Measurements from ENCODE around the gene USP36. TPM values are rescaled to one million over a fixed set of nuclear protein-coding genes. Genes with fewer than 3 reads are reported as not detected.
"Not testable (repeated sequence)": the region's sequence is repeated elsewhere in the genome, so short reads cannot be mapped to it uniquely, and the experiment has no call there.

USP36 gene
- total RNA-seq, 2 donors from 2014 or later: 57.1 to 62.5 TPM

GRCh38 chr17:78753316-78754250, 87.0 kb downstream of the USP36 start:
- Histone ChIP-seq H3K9ac (ENCODE audit: extremely low read depth, low read length, poor library complexity, severe bottlenecking) (no peak overlapping the region), H3K27ac (ENCODE audit: low read depth, low read length) (no peak overlapping the region), H3K36me3 (ENCODE audit: control insufficient read depth, insufficient read depth, low read length) (no peaks in the 10 kb centered on the region), H3K27me3 (ENCODE audit: control insufficient read depth, insufficient read depth, low read length, poor library complexity, severe bottlenecking) (no peaks in the 10 kb centered on the region), H3K9me3 (ENCODE audit: control insufficient read depth, low read length) (no peaks in the 10 kb centered on the region), H3K4me1 (ENCODE audit: control insufficient read depth, insufficient read depth, low read length) (no peaks in the 10 kb centered on the region), H3K4me3 (ENCODE audit: low read length) (no peak overlapping the region)
- Mint-ChIP-seq H3K4me3 (no peak overlapping the region), H3K27ac (no peak overlapping the region), H3K4me1 (peaks cover 4% of the 10 kb centered on the region), H3K27me3 (ENCODE audit: insufficient read depth) (no peaks in the 10 kb centered on the region), H3K9me3 (no peaks in the 10 kb centered on the region), H3K36me3 (ENCODE audit: low read depth) (no peaks in the 10 kb centered on the region)
- no peak for TF ChIP-seq CTCF (conservative IDR thresholded peaks at IDR 0.05)
- no peak for DNase-seq
- 92 to 95% methylated on average over 11 to 13 of the region's 13 CpGs for WGBS, 2 experiments (ENCODE audit: insufficient coverage in 1 of 2, insufficient read length in 1 of 2)

GRCh38 chr17:78751447-78752161, 89.0 kb downstream of the USP36 start:
- H3K9me3 Mint-ChIP-seq: no peaks in the 10 kb centered on the region
- H3K4me1 Mint-ChIP-seq: peaks cover 15% of the 10 kb centered on the region
- Histone ChIP-seq H3K36me3 (ENCODE audit: control insufficient read depth, insufficient read depth, low read length) (no peaks in the 10 kb centered on the region), H3K4me3 (ENCODE audit: low read length) (no peak overlapping the region), H3K27ac (ENCODE audit: low read depth, low read length) (no peak overlapping the region), H3K4me1 (ENCODE audit: control insufficient read depth, insufficient read depth, low read length) (no peaks in the 10 kb centered on the region), H3K27me3 (ENCODE audit: control insufficient read depth, insufficient read depth, low read length, poor library complexity, severe bottlenecking) (no peaks in the 10 kb centered on the region), H3K9me3 (ENCODE audit: control insufficient read depth, low read length) (no peaks in the 10 kb centered on the region), H3K9ac (ENCODE audit: extremely low read depth, low read length, poor library complexity, severe bottlenecking) (no peak overlapping the region)
- 94 to 95% methylated on average over 13 to 14 of the region's 14 CpGs for WGBS, 2 experiments (ENCODE audit: insufficient coverage in 1 of 2, insufficient read length in 1 of 2)
- no peak overlapping the region for H3K27ac Mint-ChIP-seq
- no peak for TF ChIP-seq CTCF (conservative IDR thresholded peaks at IDR 0.05)
- H3K36me3 Mint-ChIP-seq (ENCODE audit: low read depth): no peaks in the 10 kb centered on the region
- H3K4me3 Mint-ChIP-seq: no peak overlapping the region
- H3K27me3 Mint-ChIP-seq (ENCODE audit: insufficient read depth): no peaks in the 10 kb centered on the region
- DNase-seq: no peak

- not testable (repeated sequence) for H3K27ac Mint-ChIP-seq; H3K27me3 Mint-ChIP-seq (ENCODE audit: insufficient read depth); DNase-seq; H3K36me3 Mint-ChIP-seq (ENCODE audit: low read depth); H3K9me3 ChIP-seq (ENCODE audit: control insufficient read depth, low read length); H3K36me3 ChIP-seq (ENCODE audit: control insufficient read depth, insufficient read depth, low read length); H3K4me3 Mint-ChIP-seq; H3K27me3 ChIP-seq (ENCODE audit: control insufficient read depth, insufficient read depth, low read length, poor library complexity, severe bottlenecking); H3K27ac ChIP-seq (ENCODE audit: low read depth, low read length); H3K9ac ChIP-seq (ENCODE audit: extremely low read depth, low read length, poor library complexity, severe bottlenecking); H3K9me3 Mint-ChIP-seq; H3K4me1 ChIP-seq (ENCODE audit: control insufficient read depth, insufficient read depth, low read length); H3K4me3 ChIP-seq (ENCODE audit: low read length)
- peaks cover 21% of the 10 kb centered on the region for H3K4me1 Mint-ChIP-seq
- 81 to 90% methylated on average over 3 to 5 of the region's 5 CpGs for WGBS, 2 experiments (ENCODE audit: insufficient coverage in 1 of 2, insufficient read length in 1 of 2)
Observed at GRCh38 chr17:78751000-78751399, 89.6 kb downstream of the USP36 start.
